Breast epithelium (tissue), 4 donors: ENCODE measurements around the gene DSG3. TPM values are rescaled to one million over a fixed set of nuclear protein-coding genes. Genes with fewer than 3 reads are reported as not detected.

Experiments
- DNase-seq, 2 donors: peaks; one replicate each; pipeline ENCODE4 v3.0.0-alpha.2; 2019; ENCODE audit warnings: low spot score in 2 of 2
- H3K27ac ChIP-seq, 2 donors: fragments of 200-600 bp; sonication (generic) in 1 of 2; one replicate each; pipeline ENCODE4 v1.5.1; 2016 to 2019; ENCODE audit warnings: mild to moderate bottlenecking in 1 of 2
- H3K27me3 ChIP-seq, 2 donors: fragments of 200-600 bp; sonication (generic) in 1 of 2; one replicate each; pipeline versions ENCODE4 v1.5.1 to v1.6.0; 2017 to 2019; ENCODE audit warnings: control low read depth in 1 of 2, mild to moderate bottlenecking in 1 of 2
- H3K36me3 ChIP-seq: fragments of 200-600 bp; one replicate; pipeline ENCODE4 v1.5.1; 2019
- H3K4me1 ChIP-seq, 2 donors: fragments of 200-600 bp; sonication (generic); one replicate each; pipeline ENCODE4 v1.5.1; 2016 to 2019; ENCODE audit warnings: control low read depth in 1 of 2
- H3K4me3 ChIP-seq, 3 donors: fragments of 200-600 bp; sonication (generic); 1 replicate in 2 of 3; 2 replicates in 1 of 3; pipeline ENCODE4 v1.5.1; 2016 to 2019; ENCODE audit warnings: mild to moderate bottlenecking in 3 of 3, moderate library complexity in 2 of 3
- H3K9me3 ChIP-seq, 2 donors: fragments of 200-600 bp; sonication (generic) in 1 of 2; one replicate each; pipeline ENCODE4 v1.5.1; 2016 to 2019; ENCODE audit warnings: control low read depth in 1 of 2
- POLR2A ChIP-seq: fragments of 450-650 bp; IDR thresholded peaks from one replicate; pipeline ENCODE4 v1.6.1; 2016; ENCODE audit warnings: antibody characterized with exemption, mild to moderate bottlenecking, moderate library complexity
- POLR2AphosphoS5 ChIP-seq, 3 donors: sonication (generic); formaldehyde crosslinking; IDR thresholded peaks; one replicate each; pipeline ENCODE4 v1.6.1; 2017; ENCODE audit warnings: antibody characterized with exemption in 3 of 3
- intact Hi-C: fragments of 100-400 bp; cut with DNase I; formaldehyde crosslinking; loops from one replicate; pipeline ENCODE4 v1.15.1; 2023; ENCODE audit warnings: low total_unique reads
- total RNA-seq, 3 donors: library from RNA; depleted of rRNA; stranded (reverse); fragments of >200 nt; gene quantifications; one replicate each; pipeline ENCODE4 v1.1.0, GENCODE V29; 2016
- TF ChIP-seq, protein P1 (sequence below), 3 donors: fragments of 450-650 bp; IDR thresholded peaks; one replicate each; pipeline ENCODE4 v1.5.1; 2016 to 2017; ENCODE audit warnings: antibody characterized with exemption in 3 of 3, mild to moderate bottlenecking in 3 of 3, moderate library complexity in 3 of 3

The DSG3 gene
- total RNA-seq, 3 donors from 2014 or later = 21.0 to 40.1 TPM; not detected in 1

DNA sequence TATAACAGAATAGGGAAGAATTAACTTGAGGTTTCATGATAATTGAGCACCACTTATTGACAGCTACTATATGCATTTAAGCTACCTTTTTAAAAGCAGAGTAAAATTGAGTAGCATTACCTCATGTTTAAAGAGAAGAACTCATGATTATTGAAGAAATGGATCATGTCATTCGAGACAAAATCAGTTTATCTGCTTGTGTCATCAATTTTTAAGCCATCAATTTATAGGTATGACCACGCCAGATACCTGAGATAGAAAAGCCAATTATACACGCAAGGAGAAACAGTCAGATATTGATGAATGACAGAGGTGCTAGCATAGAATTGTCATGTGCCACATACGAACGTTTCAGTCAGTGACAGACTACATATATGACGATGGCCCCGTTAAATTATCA lies 78.8 kb downstream of the DSG3 start:
- Histone ChIP-seq H3K4me3 (no peak overlapping the region), H3K27me3 (no peaks in the 10 kb centered on the region), H3K27ac (no peak overlapping the region), H3K36me3 (no peaks in the 10 kb centered on the region), H3K9me3 (no peaks in the 10 kb centered on the region), H3K4me1 (no peaks in the 10 kb centered on the region)
- no peak for TF ChIP-seq POLR2A
- TF ChIP-seq, protein P1, sequence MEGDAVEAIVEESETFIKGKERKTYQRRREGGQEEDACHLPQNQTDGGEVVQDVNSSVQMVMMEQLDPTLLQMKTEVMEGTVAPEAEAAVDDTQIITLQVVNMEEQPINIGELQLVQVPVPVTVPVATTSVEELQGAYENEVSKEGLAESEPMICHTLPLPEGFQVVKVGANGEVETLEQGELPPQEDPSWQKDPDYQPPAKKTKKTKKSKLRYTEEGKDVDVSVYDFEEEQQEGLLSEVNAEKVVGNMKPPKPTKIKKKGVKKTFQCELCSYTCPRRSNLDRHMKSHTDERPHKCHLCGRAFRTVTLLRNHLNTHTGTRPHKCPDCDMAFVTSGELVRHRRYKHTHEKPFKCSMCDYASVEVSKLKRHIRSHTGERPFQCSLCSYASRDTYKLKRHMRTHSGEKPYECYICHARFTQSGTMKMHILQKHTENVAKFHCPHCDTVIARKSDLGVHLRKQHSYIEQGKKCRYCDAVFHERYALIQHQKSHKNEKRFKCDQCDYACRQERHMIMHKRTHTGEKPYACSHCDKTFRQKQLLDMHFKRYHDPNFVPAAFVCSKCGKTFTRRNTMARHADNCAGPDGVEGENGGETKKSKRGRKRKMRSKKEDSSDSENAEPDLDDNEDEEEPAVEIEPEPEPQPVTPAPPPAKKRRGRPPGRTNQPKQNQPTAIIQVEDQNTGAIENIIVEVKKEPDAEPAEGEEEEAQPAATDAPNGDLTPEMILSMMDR (IDR thresholded peaks at IDR 0.05) = no peak
- no peak for TF ChIP-seq POLR2AphosphoS5 (IDR thresholded peaks at IDR 0.05)
- no peak for DNase-seq
- intact Hi-C loops = no loop called here

Other genes starting within 250 kb of the DSG3 start
- 10 to 100 TPM in 1 of 3 donors, 1 to 10 TPM in 1, not detected in 1; 2.6 to 22.2 TPM for gene DSG1, start 129.6 kb upstream of the DSG3 start, total RNA-seq
- gene DSG4, start 71.0 kb upstream of the DSG3 start, total RNA-seq = not detected
- gene DSG2, start 50.4 kb downstream of the DSG3 start, total RNA-seq = 100 to 1,000 TPM in 1 of 3 donors, 10 to 100 TPM in 2; 14.1 to 125 (median 61.3) TPM
- gene TTR, start 144.1 kb downstream of the DSG3 start, total RNA-seq = not detected
- 1 to 10 TPM; 2.9 to 3.8 (median 3.0) TPM for gene B4GALT6, start 236.8 kb downstream of the DSG3 start, total RNA-seq